HEK293T (cell line): ENCODE measurements around the gene MPZL1.
"Not testable (repeated sequence)": the region's sequence is repeated elsewhere in the genome, so short reads cannot be mapped to it uniquely, and the experiment has no call there.

Experiments used
- CTCF ChIA-PET: fragments of 350-600 bp; formaldehyde crosslinking; extraction: SDS; loops from one replicate; lab custom pipeline; 2021; ENCODE audit warnings: antibody characterized with exemption, inconsistent platforms; lab: Yijun Ruan, JAX
- POLR2A ChIA-PET: fragments of 350-600 bp; formaldehyde crosslinking; extraction: SDS; loops from one replicate; lab custom pipeline; 2020; ENCODE audit warnings: antibody characterized with exemption, inconsistent platforms; lab: Yijun Ruan, JAX
- DNase-seq: peaks from one replicate; pipeline ENCODE4 v3.0.0; 2012; ENCODE audit warnings: mixed read lengths; ENCODE audit errors: extremely low spot score
- ARNT ChIP-seq: fragments of 450-650 bp; IDR thresholded peaks from 2 replicates; pipeline ENCODE4 v1.6.1; 2017; ENCODE audit warnings: mild to moderate bottlenecking
- BHLHE40 ChIP-seq: fragments of 450-650 bp; IDR thresholded peaks from 2 replicates; pipeline ENCODE4 v1.6.1; 2016; ENCODE audit warnings: mild to moderate bottlenecking, moderate library complexity, borderline replicate concordance
- CTBP1 ChIP-seq: fragments of 450-650 bp; IDR thresholded peaks from 2 replicates; pipeline ENCODE4 v1.6.1; 2016; ENCODE audit warnings: borderline replicate concordance
- ELF4 ChIP-seq: fragments of 450-650 bp; IDR thresholded peaks from 2 replicates; pipeline ENCODE4 v1.6.1; 2017; ENCODE audit warnings: antibody characterized with exemption
- FOXA1 ChIP-seq: fragments of 450-650 bp; IDR thresholded peaks from 2 replicates; pipeline ENCODE4 v1.6.1; 2016; ENCODE audit warnings: mild to moderate bottlenecking
- FOXK2 ChIP-seq: fragments of 450-650 bp; IDR thresholded peaks from 2 replicates; pipeline ENCODE4 v1.6.1; 2016; ENCODE audit warnings: mild to moderate bottlenecking
- FOXM1 ChIP-seq: fragments of 450-650 bp; IDR thresholded peaks from 2 replicates; pipeline ENCODE4 v1.6.1; 2017; ENCODE audit warnings: mild to moderate bottlenecking, borderline replicate concordance
- HDGF ChIP-seq: fragments of 450-650 bp; IDR thresholded peaks from 2 replicates; pipeline ENCODE4 v1.6.1; 2017; ENCODE audit warnings: antibody characterized with exemption, borderline replicate concordance
- L3MBTL2 ChIP-seq: fragments of 450-650 bp; conservative IDR thresholded peaks from 2 replicates; pipeline ENCODE4 v1.6.1; 2016; ENCODE audit warnings: mild to moderate bottlenecking
- LEF1 ChIP-seq: fragments of 450-650 bp; IDR thresholded peaks from 2 replicates; pipeline ENCODE4 v1.6.1; 2017; ENCODE audit warnings: mild to moderate bottlenecking, borderline replicate concordance
- NFRKB ChIP-seq: fragments of 450-650 bp; IDR thresholded peaks from 2 replicates; pipeline ENCODE4 v1.6.1; 2016; ENCODE audit warnings: mild to moderate bottlenecking, moderate library complexity
- PKNOX1 ChIP-seq: fragments of 450-650 bp; IDR thresholded peaks from 2 replicates; pipeline ENCODE4 v1.6.1; 2016
- SP1 ChIP-seq: fragments of 450-650 bp; IDR thresholded peaks from 2 replicates; pipeline ENCODE4 v1.6.1; 2017
- SUZ12 ChIP-seq: fragments of 450-650 bp; IDR thresholded peaks from 2 replicates; pipeline ENCODE4 v1.6.1; 2016; ENCODE audit warnings: mild to moderate bottlenecking
- TARDBP ChIP-seq: fragments of 450-650 bp; IDR thresholded peaks from 2 replicates; pipeline ENCODE4 v1.6.1; 2016
- ZNF384 ChIP-seq: fragments of 450-650 bp; IDR thresholded peaks from 2 replicates; pipeline ENCODE4 v1.6.1; 2016

The MPZL1 gene

GRCh38 chr1:167825419-167826079, 103.8 kb downstream of the MPZL1 start:
- CTCF ChIA-PET = no interaction called here
- TF ChIP-seq LEF1 = no peak
- POLR2A ChIA-PET = no interaction called here

GRCh38 chr1:167826127-167826526, 104.3 kb downstream of the MPZL1 start:
- POLR2A ChIA-PET = interaction anchor here (1.4 kb wide), 1 partner anchor 111 kb away, joined by 3 read pairs; no protein-coding TSS in a partner anchor
- CTCF ChIA-PET = no interaction called here
- no peak for DNase-seq
- TF ChIP-seq ZNF384 (no peak), L3MBTL2 (no peak), FOXA1 (no peak), NFRKB (no peak), FOXK2 (no peak), BHLHE40 (no peak), LEF1 (no peak), HDGF (no peak), TARDBP (no peak), SP1 (no peak), PKNOX1 (no peak), CTBP1 (no peak), ELF4 (no peak), SUZ12 (no peak), FOXM1 (no peak), ARNT (no peak)

More at GRCh38 chr1:167825419-167826079, 103.8 kb downstream of the MPZL1 start:
- DNase-seq = no peak

- DNase-seq = no peak
- ChIA-PET CTCF (no interaction called here), POLR2A (no interaction called here)
- no peak for TF ChIP-seq PKNOX1
- no peak for TF ChIP-seq ZNF384
- TF ChIP-seq FOXK2 = no peak
- TF ChIP-seq LEF1 = no peak
- no peak for TF ChIP-seq L3MBTL2
- TF ChIP-seq HDGF = no peak
- no peak for TF ChIP-seq FOXA1
- no peak for TF ChIP-seq TARDBP
- no peak for TF ChIP-seq ARNT
- no peak for TF ChIP-seq BHLHE40
- TF ChIP-seq ELF4 = no peak
- TF ChIP-seq SUZ12 = no peak
- TF ChIP-seq SP1 = no peak
- no peak for TF ChIP-seq FOXM1
These were observed 108.1 kb downstream of the MPZL1 start for GRCh38 chr1:167829868-167830267.

DNA sequence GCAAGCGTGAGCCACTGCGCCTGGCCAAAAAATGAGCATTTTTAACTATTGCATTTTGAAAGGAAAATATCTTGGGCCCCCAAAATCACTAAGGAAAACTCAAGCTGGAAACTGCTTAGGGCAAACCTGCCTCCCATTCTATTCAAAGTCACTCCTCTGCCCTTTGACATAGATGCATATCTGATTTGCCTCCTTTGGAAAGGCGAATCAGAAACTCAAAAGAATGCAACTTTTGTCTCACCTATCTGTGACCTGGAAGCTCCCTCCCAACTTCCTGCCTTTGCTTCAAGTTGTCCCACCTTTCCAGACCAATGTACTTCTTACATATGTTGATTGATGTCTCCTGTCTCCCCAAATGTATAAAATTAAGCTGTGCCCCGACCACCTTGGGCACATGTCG, 108.9 kb downstream of the MPZL1 start:
- DNase-seq, POLR2A ChIA-PET, CTCF ChIA-PET: not testable (repeated sequence)

GRCh38 chr1:167832693-167833092, 110.9 kb downstream of the MPZL1 start:
- DNase-seq = no peak
- TF ChIP-seq ELF4 (no peak), NFRKB (no peak), FOXA1 (no peak)
- CTCF ChIA-PET = no interaction called here
- POLR2A ChIA-PET = no interaction called here

DNA sequence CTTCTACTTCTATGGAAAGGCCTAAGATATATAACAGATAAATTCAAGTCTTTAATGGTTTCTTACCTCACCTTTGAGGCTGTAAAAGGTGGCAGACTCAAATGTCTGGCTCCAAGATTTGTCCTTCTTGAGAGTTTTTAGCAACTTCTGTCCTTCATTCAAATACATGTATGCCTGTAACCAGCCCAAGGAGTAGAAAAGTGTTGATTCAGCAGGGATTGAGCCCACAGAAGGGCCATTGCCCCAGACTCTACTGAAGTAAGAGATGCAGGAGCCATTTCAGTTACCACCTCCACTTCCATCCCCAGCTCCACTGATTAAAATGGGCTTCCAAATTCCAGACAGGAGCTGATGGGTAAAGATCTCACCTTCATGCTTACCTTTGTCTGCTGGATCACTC, 112.1 kb downstream of the MPZL1 start:
- CTCF ChIA-PET = no interaction called here
- TF ChIP-seq FOXM1 = no peak
- TF ChIP-seq NFRKB = no peak
- TF ChIP-seq FOXA1 = no peak
- TF ChIP-seq PKNOX1 = no peak
- TF ChIP-seq SUZ12 = no peak
- TF ChIP-seq HDGF = no peak
- no peak for TF ChIP-seq TARDBP
- no peak for TF ChIP-seq BHLHE40
- TF ChIP-seq FOXK2 = no peak
- TF ChIP-seq ELF4 = no peak
- TF ChIP-seq ARNT = no peak
- no peak for TF ChIP-seq CTBP1
- TF ChIP-seq SP1 = no peak
- POLR2A ChIA-PET = no interaction called here
- no peak for DNase-seq

DNA sequence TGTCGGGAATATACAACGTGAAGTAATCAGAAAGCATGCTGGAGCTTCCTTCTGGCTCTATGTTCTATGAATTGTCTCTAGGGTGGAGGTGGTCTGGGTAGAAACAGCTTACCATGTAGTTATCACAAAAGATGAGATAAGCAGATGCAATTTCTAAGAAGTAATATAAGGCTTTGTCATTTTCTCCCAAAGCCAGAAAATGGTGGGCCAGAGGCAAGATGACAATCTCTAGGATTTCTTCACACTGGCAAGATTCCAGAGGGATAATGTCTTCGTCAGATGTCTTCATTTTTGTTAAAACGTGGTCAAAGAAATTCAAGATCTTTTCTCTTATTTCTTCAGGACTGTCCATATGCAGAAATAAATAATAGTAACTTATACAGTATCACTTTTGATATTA, 114.4 kb downstream of the MPZL1 start:
- ChIA-PET CTCF (no interaction called here), POLR2A (no interaction called here)
- DNase-seq = no peak
- no peak for TF ChIP-seq FOXM1
- no peak for TF ChIP-seq CTBP1
- no peak for TF ChIP-seq HDGF
- no peak for TF ChIP-seq LEF1
- TF ChIP-seq TARDBP = no peak
- no peak for TF ChIP-seq ELF4
